Omental fat pad (tissue), 4 donors: Measurements from ENCODE around the gene S100A16. TPM values are rescaled to one million over a fixed set of nuclear protein-coding genes. Genes with fewer than 3 reads are reported as not detected.

Source experiments
- ATAC-seq: fragments of 150-250 bp; one replicate; pipeline ENCODE4 v1.9.1; 2016; ENCODE audit warnings: mild to moderate bottlenecking, moderate library complexity; ENCODE audit not compliant: low FRiP score
- DNase-seq: peaks from one replicate; pipeline ENCODE4 v3.0.0-alpha.2; 2019; ENCODE audit warnings: low spot score
- total RNA-seq, 4 donors: library from RNA; depleted of rRNA; stranded (reverse); fragments of >200 nt; gene quantifications; one replicate each; pipeline ENCODE4 v1.1.0, GENCODE V29; 2016
- TF ChIP-seq, protein P1 (sequence below), 3 donors: fragments of 450-650 bp; IDR thresholded peaks; one replicate each; pipeline ENCODE4 v1.5.1; 2016 to 2017; ENCODE audit warnings: antibody characterized with exemption in 3 of 3, mild to moderate bottlenecking in 3 of 3, moderate library complexity in 2 of 3

S100A16 gene
- total RNA-seq, 4 donors from 2014 or later, result 84.5 to 225 (median 127) TPM

DNA sequence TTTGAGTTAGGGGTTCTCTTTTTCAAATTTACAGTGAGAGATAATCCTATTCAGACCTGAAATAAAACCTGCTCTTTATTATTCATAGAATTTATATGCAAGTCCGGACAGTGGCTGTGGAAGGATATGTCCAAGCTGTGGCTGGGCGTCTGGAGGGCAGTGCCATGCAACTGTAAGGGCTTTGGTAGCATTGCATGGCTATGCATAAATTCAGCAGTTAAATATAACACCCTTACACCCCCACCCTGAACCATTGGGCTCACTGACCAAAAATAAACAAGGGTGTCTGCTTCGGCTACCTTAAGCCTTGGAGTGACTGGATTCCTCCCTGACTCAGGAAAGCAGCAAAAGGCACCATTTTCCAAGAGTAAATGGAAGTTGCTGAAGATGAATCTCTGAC is 26.3 kb upstream of the S100A16 start:
- no peak for ATAC-seq
- DNase-seq, result no peak
- TF ChIP-seq, protein P1, sequence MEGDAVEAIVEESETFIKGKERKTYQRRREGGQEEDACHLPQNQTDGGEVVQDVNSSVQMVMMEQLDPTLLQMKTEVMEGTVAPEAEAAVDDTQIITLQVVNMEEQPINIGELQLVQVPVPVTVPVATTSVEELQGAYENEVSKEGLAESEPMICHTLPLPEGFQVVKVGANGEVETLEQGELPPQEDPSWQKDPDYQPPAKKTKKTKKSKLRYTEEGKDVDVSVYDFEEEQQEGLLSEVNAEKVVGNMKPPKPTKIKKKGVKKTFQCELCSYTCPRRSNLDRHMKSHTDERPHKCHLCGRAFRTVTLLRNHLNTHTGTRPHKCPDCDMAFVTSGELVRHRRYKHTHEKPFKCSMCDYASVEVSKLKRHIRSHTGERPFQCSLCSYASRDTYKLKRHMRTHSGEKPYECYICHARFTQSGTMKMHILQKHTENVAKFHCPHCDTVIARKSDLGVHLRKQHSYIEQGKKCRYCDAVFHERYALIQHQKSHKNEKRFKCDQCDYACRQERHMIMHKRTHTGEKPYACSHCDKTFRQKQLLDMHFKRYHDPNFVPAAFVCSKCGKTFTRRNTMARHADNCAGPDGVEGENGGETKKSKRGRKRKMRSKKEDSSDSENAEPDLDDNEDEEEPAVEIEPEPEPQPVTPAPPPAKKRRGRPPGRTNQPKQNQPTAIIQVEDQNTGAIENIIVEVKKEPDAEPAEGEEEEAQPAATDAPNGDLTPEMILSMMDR (IDR thresholded peaks at IDR 0.05), result no peak

DNA sequence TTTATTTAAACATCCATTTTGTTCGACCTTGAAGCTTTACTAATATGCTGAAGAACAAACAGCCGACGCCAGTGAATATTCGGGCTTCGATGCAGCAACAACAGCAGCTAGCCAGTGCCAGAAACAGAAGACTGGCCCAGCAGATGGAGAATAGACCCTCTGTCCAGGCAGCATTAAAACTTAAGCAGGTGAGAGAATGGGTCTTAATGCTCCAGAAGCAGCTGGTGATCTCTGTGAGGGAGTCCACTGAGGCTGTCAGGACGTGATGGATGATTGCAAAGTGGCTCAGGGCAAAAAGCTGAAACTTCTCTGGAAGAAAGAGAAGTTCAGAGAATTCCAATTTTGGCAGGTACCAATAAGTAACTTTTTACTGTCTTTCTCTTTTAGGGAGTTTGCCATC is 25.3 kb upstream of the S100A16 start:
- TF ChIP-seq, protein P1 (IDR thresholded peaks at IDR 0.05), result no peak
- DNase-seq (no peak), ATAC-seq (no peak)

DNA sequence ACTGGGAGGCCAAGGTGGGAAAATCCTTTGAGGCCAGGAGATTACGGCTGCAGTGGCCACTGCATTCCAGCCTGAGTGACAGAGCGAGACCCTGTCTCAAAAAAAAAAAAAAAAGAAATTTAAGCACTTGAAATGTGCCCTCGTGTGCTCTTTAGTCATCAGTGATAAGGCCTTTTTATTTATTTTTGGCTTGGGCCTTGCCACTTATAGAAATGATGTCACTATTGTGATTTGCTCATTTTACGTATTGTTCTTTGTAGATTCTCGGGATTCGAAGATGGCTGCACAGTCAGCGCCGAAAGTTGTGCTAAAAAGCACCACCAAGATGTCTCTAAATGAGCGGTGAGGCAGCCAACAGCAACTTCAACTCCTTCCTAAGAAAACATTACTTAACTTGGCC is 23.4 kb upstream of the S100A16 start:
- ATAC-seq (no peak), DNase-seq (no peak)
- TF ChIP-seq, protein P1 (IDR thresholded peaks at IDR 0.05), result no peak

DNA sequence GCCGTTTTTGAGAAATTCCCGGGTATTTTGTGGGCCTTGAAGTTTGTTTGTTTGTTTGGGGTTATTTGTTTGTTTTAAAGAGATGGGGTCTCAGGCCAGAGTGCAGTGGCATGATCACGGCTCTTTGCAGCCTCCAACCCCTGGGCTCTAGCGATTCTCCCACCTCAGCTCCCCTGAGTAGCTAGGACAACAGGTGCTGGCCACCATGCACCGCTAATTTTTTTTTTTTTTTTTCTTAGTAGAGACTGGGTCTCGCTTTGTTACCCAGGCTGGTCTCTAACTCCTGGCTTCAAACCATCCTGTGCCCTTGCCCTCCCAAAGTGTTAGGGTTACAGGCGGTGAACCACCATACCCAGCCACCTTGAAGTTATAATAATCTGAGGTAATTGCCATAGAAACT is 22.9 kb upstream of the S100A16 start:
- DNase-seq (no peak), ATAC-seq (no peak)
- TF ChIP-seq, protein P1 (IDR thresholded peaks at IDR 0.05), result no peak

DNA sequence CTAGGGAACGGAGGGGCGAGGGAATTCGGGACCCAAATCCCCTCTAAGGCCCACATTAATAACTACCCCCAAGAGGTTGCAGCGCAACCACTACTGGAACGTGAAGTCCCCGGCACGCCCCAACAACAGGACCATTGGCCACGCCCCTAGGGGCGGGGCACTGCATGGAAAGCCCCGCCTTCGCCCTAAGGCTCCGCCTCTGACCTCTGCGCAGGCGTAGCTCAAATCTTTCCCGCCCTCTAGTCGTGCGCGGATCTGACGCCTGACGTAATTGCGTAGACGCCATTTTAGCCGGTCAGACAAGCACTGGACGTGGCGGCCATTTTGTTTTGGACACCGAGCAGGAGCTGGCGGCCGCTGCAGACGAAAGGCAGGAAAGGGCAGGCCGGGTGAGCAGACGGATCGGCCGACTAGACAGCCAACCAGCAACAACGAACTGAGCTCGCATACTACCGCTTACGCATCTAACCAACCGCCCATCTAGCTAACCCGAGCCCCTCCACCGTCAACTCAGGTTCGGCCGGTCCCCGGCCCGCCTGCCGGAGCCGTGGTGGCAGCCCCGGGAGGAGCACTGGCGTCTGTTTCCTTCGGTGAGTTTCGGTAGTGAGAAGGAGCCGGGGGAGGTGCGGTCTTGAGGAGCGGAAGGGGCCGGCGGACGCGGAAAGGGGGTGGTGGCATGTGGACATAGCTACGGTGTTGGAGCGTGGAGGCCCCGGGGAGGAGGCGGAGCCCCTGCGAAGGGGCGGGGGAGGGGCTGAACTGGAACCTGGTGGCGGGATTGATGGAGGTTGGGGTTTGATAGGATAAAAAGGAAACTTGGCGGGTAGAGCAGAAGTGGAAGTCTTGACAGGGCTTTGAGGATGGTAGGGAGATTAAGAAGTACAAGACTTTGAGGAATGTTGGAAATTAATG is 21.1 kb upstream of the S100A16 start, which contains the start of gene CHTOP:
TSS of gene CHTOP (plus strand) at position 313 of the 912 bp plus-strand sequence. CDS start 2,523 bp downstream, outside the sequence.
- peak; percentile 98 for ATAC-seq
- DNase-seq, result peak; percentile 96
- TF ChIP-seq, protein P1 (IDR thresholded peaks at IDR 0.05), result no peak

DNA sequence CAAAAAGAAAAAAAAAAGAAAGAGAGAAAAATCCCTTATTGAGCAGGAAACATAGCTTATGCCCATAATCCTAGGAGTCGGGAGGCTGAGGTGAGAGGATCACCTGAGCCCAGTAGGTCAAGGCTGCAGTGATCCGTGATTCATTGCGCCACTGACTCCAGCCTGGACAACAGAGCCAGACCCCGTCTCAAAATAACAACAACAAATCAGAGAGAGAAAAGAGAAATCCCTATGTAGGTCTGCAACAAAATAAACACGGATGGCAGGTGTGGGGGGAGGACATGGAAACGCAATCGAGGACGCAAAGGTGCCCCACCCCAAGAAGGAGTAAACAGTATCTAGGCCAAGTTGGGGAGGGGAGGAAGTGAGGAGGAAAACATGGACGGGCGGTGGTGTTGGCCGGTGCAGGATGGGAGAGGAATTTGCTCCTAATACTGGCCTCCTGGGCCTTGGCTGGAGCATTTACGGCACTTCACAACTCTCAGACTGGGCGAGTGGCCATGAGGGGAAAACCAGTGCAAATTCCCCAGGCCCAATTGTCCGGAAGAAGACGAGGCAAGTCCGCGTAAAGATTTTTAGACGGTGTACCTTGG is 20.3 kb upstream of the S100A16 start:
- ATAC-seq (no peak), DNase-seq (no peak)
- TF ChIP-seq, protein P1 (IDR thresholded peaks at IDR 0.05), result no peak
